ENCODE data around the gene HDAC4. TPM values are rescaled to one million over a fixed set of nuclear protein-coding genes. Genes with fewer than 3 reads are reported as not detected.

Gene HDAC4
- total and polyA plus RNA-seq, 2 of the 8 experiments (the other 6 are each of a cell fraction or from before 2014, with no cell fraction given), result 15.4 to 31.5 TPM

- Histone ChIP-seq H4K20me1 (replicated peaks in 1 of 2; ENCODE audit: control insufficient read depth in 1 of 2, insufficient read depth in 2 of 2, low read length in 2 of 2) (peaks cover 21 to 31% of the 10 kb centered on the region in 2 experiments), H3K36me3 (ENCODE audit: control insufficient read depth in 2 of 4, insufficient read depth in 4 of 4, low read length in 3 of 4) (no peaks in the 10 kb centered on the region; a peak in 1 of 8 replicates), H3K4me2 (ENCODE audit: insufficient read depth in 1 of 2, low read depth in 2 of 2, low read length in 2 of 2) (no peak overlapping the region), H2BK15ac (ENCODE audit: low read length) (no peak overlapping the region), H3K18ac (ENCODE audit: extremely low read depth, low read length) (no peak overlapping the region), H4K8ac (ENCODE audit: extremely low read depth, insufficient read depth, low read length) (no peak overlapping the region), H2AFZ (ENCODE audit: low read length) (no peak overlapping the region), H3K23ac (ENCODE audit: insufficient read length) (no peak overlapping the region), H3K23me2 (ENCODE audit: low read depth, low read length) (no peaks in the 10 kb centered on the region), H2BK12ac (ENCODE audit: low read depth, low read length) (no peak overlapping the region), H2BK20ac (ENCODE audit: low read length) (no peak overlapping the region), H3K79me2 (ENCODE audit: control insufficient read depth in 1 of 2, insufficient read depth in 2 of 2, low read length in 2 of 2) (peaks cover 0 to 85% of the 10 kb centered on the region in 2 experiments; a peak in 2 of 4 replicates), H2BK120ac (replicated peaks; ENCODE audit: low read depth, low read length) (no peak overlapping the region), H3K27ac (ENCODE audit: low read depth, low read length) (no peak overlapping the region), H3K9me3 (ENCODE audit: insufficient read depth in 2 of 2, low read depth in 1 of 2, low read length in 1 of 2) (no peaks in the 10 kb centered on the region), H3K27me3 (replicated peaks in 1 of 4; ENCODE audit: control insufficient read depth in 3 of 4, extremely low read depth in 1 of 4, insufficient read depth in 3 of 4, low read length in 3 of 4) (no peaks in the 10 kb centered on the region), H3K79me1 (ENCODE audit: low read depth, low read length) (peaks cover 27% of the 10 kb centered on the region), H3K14ac (ENCODE audit: insufficient read length) (no peak overlapping the region), H3K9ac (replicated peaks in 1 of 4; ENCODE audit: extremely low read depth in 1 of 4, low read depth in 3 of 4, low read length in 3 of 4) (no peak overlapping the region), H4K5ac (ENCODE audit: insufficient read length, low read depth, low read length) (no peak overlapping the region), H3K4ac (replicated peaks; ENCODE audit: insufficient read length, low read depth, low read length) (no peak overlapping the region), H3K56ac (replicated peaks; ENCODE audit: insufficient read length, low read depth, low read length) (no peak overlapping the region), H2BK5ac (ENCODE audit: low read depth, low read length) (no peak overlapping the region), H2AK5ac (ENCODE audit: low read depth, low read length) (no peak overlapping the region), H4K91ac (replicated peaks; ENCODE audit: insufficient read length, low read length) (no peak overlapping the region), H3K4me3 (ENCODE audit: extremely low read depth in 1 of 4, insufficient read depth in 2 of 4, low read depth in 3 of 4, low read length in 4 of 4) (no peak overlapping the region), H3K4me1 (replicated peaks in 1 of 4; ENCODE audit: control insufficient read depth in 3 of 4, insufficient read depth in 4 of 4, low read length in 3 of 4) (peaks cover 12 to 35% (median 20%) of the 10 kb centered on the region in 4 experiments)
- ChIA-PET CTCF (ENCODE audit: partially characterized antibody) (interaction anchor here (1.1 to 2.6 kb wide), 4 partner anchors 11 to 608 kb away, joined by 3 to 6 read pairs (median 4); no protein-coding TSS in a partner anchor), POLR2A (ENCODE audit: partially characterized antibody) (interaction anchor here (0.9 to 1.4 kb wide), 2 partner anchors 17 kb away, joined by 3 to 4 read pairs; partner anchors contain the start of gene HDAC4)
- DNase-seq (ENCODE audit: low read depth in 1 of 2, low spot score in 2 of 2) (no peak), FAIRE-seq (no peak)
- 88% methylated on average over 17 of the region's 17 CpGs; no CpG with 5 or more reads in 1 of the 2 experiments for WGBS, 2 experiments (ENCODE audit: extremely low coverage in 1 of 2, insufficient coverage in 1 of 2, insufficient read length in 1 of 2, insufficient replicate concordance in 2 of 2, low coverage in 1 of 2, low lambda C conversion rate in 2 of 2, missing lambda C conversion rate in 1 of 2)
- no peak for TF ChIP-seq KDM1A (IDR thresholded peaks at IDR 0.05; ENCODE audit: borderline replicate concordance, low read length)
- no peak for TF ChIP-seq RAD21 (IDR thresholded peaks at IDR 0.05 in 1 of 2, conservative IDR thresholded peaks at IDR 0.05 in 1 of 2; ENCODE audit: low read depth in 2 of 2, low read length in 2 of 2)
- no peak for TF ChIP-seq FOSL1 (IDR thresholded peaks at IDR 0.05; ENCODE audit: insufficient read depth, low read depth, low read length)
- TF ChIP-seq MAFK (IDR thresholded peaks at IDR 0.05; ENCODE audit: low read depth, low read length), result no peak
- TF ChIP-seq JUN (IDR thresholded peaks at IDR 0.05; ENCODE audit: low read depth, low read length), result no peak
- TF ChIP-seq TAF7 (optimal IDR thresholded peaks at IDR 0.05; ENCODE audit: borderline replicate concordance, low read depth, low read length), result no peak
- no peak for TF ChIP-seq EP300 (IDR thresholded peaks at IDR 0.05; ENCODE audit: borderline replicate concordance in 1 of 2, low read depth in 2 of 2, low read length in 2 of 2)
- no peak for TF ChIP-seq KDM4A (IDR thresholded peaks at IDR 0.05; ENCODE audit: low read depth, low read length, severe bottlenecking)
- TF ChIP-seq NANOG (IDR thresholded peaks at IDR 0.05; ENCODE audit: insufficient read depth, low read depth, low read length, poor library complexity, severe bottlenecking), result no peak
- TF ChIP-seq TCF12 (IDR thresholded peaks at IDR 0.05; ENCODE audit: low read depth, low read length), result no peak
- TF ChIP-seq, protein P1, sequence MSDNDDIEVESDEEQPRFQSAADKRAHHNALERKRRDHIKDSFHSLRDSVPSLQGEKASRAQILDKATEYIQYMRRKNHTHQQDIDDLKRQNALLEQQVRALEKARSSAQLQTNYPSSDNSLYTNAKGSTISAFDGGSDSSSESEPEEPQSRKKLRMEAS (IDR thresholded peaks at IDR 0.05), result no peak
- TF ChIP-seq ASH2L (IDR thresholded peaks at IDR 0.05; ENCODE audit: low read length), result no peak
- TF ChIP-seq GABPA (IDR thresholded peaks at IDR 0.05; ENCODE audit: borderline replicate concordance, insufficient read depth, low read length), result no peak
Measured at GRCh38 chr2:239383759-239384156, 17.1 kb downstream of the HDAC4 start.

Measured in H1 (cell line).